NCI-H526 treated with DMSO at 0.1 percent for 48 hours (cell line): ENCODE results near the gene SLC5A4.
"Not testable (repeated sequence)": the region's sequence is repeated elsewhere in the genome, so short reads cannot be mapped to it uniquely, and the experiment has no call there.

Experiments
- DNase-seq: peaks from one replicate; lab custom pipeline; 2025; lab: John Stamatoyannopoulos, UW

SLC5A4 gene

GRCh38 chr22:32255217-32255616 is at the start of gene SLC5A4:
SLC5A4 (minus strand) TSS chr22:32255347; CDS start chr22:32255329, 18 bp downstream.
- DNase-seq = no peak

DNA sequence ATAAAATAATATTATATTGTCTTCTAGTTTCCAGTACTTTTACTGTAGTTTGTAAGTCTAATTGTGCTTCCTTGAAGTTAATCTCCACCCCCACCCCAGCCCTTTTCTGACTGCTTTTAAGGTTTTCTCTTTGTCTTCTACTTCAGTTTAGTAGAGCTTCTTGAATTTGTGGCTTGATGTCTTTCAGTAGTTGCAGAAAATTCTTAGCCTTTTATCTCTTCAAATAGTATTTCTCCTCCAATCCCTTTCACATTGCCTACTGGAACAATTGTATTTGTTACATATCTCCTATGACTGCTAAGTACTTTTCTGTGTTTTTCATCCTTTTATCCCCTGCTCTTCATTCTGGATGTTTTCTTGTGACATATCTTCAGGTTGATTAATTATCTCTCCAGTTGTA is 38.8 kb upstream of the SLC5A4 start:
- not testable (repeated sequence) for DNase-seq

- DNase-seq = no peak
Observed at GRCh38 chr22:32286290-32286840, 31.2 kb upstream of the SLC5A4 start.

- no peak for DNase-seq
Observed at GRCh38 chr22:32281072-32281471, 25.9 kb upstream of the SLC5A4 start.

GRCh38 chr22:32275353-32275752 is 20.2 kb upstream of the SLC5A4 start:
- DNase-seq = not testable (repeated sequence)

- no peak for DNase-seq
Observed at GRCh38 chr22:32271389-32271788, 16.2 kb upstream of the SLC5A4 start.

- no peak for DNase-seq
Observed at GRCh38 chr22:32270641-32271369, 15.7 kb upstream of the SLC5A4 start.

- DNase-seq = no peak
Observed at GRCh38 chr22:32269316-32269715, 14.2 kb upstream of the SLC5A4 start.

DNA sequence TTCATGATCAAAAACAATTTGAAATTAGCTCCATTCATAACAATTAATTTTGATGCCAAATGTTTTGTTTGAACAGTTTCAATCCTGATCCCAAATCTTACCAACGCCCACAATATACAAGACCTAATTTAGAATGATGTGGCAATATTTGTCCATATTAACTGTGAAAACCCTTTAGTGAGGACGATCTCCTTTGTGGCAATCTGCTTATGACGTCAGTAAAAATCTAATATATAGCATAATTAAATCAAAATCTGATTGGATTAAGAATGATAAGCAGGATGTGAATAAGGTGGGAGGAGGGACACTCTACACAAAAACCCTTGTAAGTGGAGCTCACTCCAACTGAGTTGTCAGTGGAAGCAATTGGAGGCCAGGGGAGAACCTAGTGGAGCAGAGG is 11.9 kb upstream of the SLC5A4 start:
- no peak for DNase-seq

DNA sequence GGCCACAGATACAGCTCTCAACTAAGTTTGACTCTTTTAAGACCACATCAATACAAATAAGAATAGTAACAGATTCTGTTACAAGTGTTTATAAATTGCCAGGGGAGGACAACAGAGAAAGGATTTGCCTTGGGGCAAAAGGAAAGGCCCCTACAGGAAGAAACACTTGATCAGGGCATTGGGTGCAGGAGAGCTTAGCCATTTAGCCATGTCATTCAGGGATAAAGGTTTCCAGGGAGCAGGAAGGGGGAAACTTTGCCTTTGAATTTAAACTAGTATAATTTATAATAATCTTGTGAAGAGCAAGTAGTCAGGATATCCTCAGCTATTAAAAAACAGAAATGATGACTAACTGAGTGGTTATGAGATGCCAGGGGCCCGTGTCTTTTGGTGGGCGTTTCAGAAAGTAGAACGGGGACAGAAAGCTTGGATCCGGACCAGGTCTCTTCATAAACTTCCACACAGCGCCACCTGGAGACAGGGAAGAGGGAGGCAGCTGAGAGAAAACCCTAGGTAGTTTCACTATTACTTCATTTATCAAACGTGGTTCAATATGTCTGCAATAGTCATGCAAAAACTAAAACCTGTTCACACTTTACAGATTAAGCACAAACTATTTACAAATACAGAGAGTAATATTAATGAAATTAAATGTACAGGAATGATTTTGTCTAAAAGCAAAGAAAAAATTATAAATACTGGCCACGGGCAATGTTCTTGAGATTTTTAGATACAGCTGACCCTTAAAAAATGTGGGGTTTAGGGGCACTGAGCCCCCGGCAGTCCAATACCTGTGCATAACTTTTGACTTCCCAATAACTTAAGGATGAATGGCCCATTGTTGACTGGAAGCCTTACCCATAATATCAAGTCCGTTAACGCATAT is 11.0 kb upstream of the SLC5A4 start:
- DNase-seq = peak; percentile 24

GRCh38 chr22:32263678-32264077 is 8.5 kb upstream of the SLC5A4 start:
- not testable (repeated sequence) for DNase-seq

GRCh38 chr22:32261306-32261705 is 6.2 kb upstream of the SLC5A4 start:
- no peak for DNase-seq

DNA sequence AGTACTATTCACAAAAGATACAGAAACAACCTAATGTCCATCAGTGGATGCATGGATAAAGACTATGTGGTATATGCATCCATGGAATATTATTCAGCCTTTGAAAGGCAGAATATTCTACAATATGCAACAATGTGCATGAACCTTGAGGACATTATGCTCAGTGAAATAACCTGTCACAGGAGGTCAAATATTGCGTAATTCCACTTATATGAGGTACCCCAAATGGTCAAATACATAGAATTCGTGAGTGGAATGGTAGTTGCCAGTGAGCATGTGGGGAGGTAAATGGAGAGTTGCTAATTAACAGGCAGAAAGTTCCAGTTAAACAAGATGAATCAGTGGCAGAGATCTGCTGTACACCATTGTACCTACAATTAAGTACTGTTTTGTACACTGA is 3.6 kb upstream of the SLC5A4 start:
- DNase-seq = no peak

DNA sequence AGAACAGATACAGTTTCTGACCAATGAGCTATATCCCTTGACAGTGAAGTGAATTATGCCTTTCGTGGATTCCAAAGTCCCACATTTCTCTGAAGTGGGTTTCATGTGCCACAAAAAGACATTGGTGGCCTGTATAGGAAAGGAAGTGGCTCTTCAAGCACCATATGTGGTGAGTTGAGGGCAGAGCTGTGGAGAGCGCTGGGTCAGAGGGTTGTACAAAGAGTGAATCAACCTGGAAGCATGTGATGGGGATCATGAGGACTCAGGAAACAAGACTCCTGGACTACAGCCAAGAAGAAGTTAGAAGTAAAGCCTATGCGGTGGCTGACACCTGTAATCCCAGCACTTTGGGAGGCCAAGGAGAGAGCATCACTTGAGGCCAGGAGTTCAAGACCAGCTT is 579 bp upstream of the SLC5A4 start:
- no peak for DNase-seq

- no peak for DNase-seq
Observed at GRCh38 chr22:32249231-32249630, 5.9 kb downstream of the SLC5A4 start.

- DNase-seq = no peak
Observed at GRCh38 chr22:32248276-32248675, 6.9 kb downstream of the SLC5A4 start.

- DNase-seq = no peak
Observed at GRCh38 chr22:32246166-32246565, 9.0 kb downstream of the SLC5A4 start.

DNA sequence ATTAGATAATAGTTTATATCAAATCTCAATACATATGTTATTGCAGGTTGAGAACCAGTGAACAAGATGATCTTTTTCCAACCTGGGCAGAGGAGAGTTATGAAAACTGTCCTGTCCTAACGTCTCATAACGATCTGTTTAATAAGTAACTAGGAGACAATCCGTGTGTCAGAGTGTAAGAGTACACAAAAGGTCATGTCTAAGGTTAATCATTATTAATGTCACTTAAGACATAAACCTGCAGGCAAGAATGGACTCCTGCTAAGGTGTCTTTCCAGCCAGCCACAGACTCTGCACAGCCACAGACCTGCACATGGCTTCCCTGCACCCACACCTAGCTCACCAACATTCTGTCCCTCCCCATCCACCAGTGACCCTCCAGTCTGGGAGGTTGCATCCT is 10.1 kb downstream of the SLC5A4 start:
- no peak for DNase-seq

DNA sequence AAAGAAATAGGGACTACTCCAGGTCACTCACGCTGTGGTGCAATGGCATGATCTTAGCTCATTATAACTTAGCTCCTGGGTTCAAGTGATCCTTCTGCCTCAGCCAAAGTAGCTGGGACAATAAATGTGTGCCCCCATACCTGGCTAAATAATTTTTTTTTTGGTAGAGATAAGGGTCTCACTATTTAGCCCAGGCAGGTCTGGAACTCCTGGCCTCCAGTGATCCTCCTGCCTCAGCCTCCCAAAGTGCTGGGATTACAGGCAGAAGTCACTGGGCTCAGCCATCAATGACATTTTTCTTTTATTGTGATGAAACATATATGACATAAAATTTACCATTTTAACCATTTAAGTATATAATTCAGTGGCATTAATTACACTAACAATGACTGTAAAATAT is 10.6 kb downstream of the SLC5A4 start:
- DNase-seq = no peak

DNA sequence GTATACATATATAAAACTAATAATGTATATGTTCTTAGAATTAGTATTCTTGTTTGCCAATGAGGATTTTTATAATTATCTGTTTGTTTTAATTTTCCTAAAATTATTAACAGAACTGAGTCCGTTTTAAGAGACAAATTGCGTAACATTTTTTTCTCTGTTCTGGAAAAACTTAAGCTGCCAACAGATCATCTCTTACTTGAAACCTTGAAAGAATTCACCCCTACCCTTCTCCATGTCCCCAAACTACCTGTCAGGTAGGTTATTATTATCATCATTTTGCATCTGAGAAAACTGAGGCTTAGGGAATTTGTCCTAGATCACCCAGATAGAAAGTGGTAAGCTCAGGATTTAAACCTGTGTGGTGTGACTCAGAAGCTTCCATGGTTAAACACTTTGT is 14.7 kb downstream of the SLC5A4 start:
- no peak for DNase-seq

- peak; percentile 29 for DNase-seq
Observed at GRCh38 chr22:32237906-32238305, 17.2 kb downstream of the SLC5A4 start.

GRCh38 chr22:32236970-32237369 is 18.2 kb downstream of the SLC5A4 start:
- no peak for DNase-seq

DNA sequence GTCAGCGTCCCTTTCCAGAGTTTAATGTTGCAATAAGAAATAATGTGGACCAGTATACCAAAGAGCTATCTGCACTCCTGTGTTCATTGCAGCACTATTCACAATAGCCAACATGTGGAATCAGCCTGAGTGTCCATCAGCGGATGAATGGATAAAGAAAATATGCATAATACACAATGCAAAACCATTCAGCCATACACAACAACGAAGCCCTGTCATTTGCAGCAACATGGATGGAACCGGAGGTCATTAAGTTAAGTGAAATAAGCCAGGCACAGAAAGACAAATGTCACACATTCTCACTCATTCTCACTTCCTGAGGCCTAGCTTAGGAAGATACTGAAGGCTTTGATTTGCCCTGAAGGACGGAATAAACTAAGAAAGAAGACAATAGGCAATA is 22.1 kb downstream of the SLC5A4 start:
- DNase-seq = no peak
